Peyer's patch (tissue), 4 donors: ENCODE measurements around the gene UBXN7. TPM values are rescaled to one million over a fixed set of nuclear protein-coding genes. Genes with fewer than 3 reads are reported as not detected.
"Not testable (repeated sequence)": the region's sequence is repeated elsewhere in the genome, so short reads cannot be mapped to it uniquely, and the experiment has no call there.

Experiments
- DNase-seq, 3 donors: peaks; one replicate each; pipeline ENCODE4 v3.0.0-alpha.2; 2017 to 2019
- H3K27ac ChIP-seq, 4 donors: fragments of 200-600 bp; sonication (generic); one replicate each; pipeline ENCODE4 v1.5.1; 2016 to 2019
- H3K27me3 ChIP-seq, 2 donors: fragments of 200-600 bp; sonication (generic); one replicate each; pipeline ENCODE4 v1.5.1; 2019
- H3K36me3 ChIP-seq, 3 donors: fragments of 200-600 bp; sonication (generic); one replicate each; pipeline ENCODE4 v1.5.1; 2016 to 2019
- H3K4me1 ChIP-seq, 4 donors: fragments of 200-600 bp; sonication (generic); one replicate each; pipeline ENCODE4 v1.5.1; 2016 to 2019
- H3K4me3 ChIP-seq, 4 donors: fragments of 200-600 bp; sonication (generic); 1 replicate in 3 of 4; 2 replicates in 1 of 4; pipeline ENCODE4 v1.5.1; 2016 to 2019; ENCODE audit warnings: mild to moderate bottlenecking in 1 of 4
- H3K9me3 ChIP-seq, 4 donors: fragments of 200-600 bp; sonication (generic); one replicate each; pipeline ENCODE4 v1.5.1; 2016 to 2019; ENCODE audit warnings: mild to moderate bottlenecking in 1 of 4
- POLR2A ChIP-seq, 2 donors: fragments of 450-650 bp; IDR thresholded peaks; one replicate each; pipeline ENCODE4 v1.5.1; 2017; ENCODE audit warnings: antibody characterized with exemption in 2 of 2, mild to moderate bottlenecking in 2 of 2, moderate library complexity in 2 of 2
- total RNA-seq, 4 donors: library from RNA; depleted of rRNA; stranded (reverse); fragments of >200 nt; gene quantifications; one replicate each; pipeline ENCODE4 v1.1.0, GENCODE V29; 2016
- TF ChIP-seq, protein P1 (sequence below), 6 experiments: fragments of 450-650 bp in 4 of 6; fragments of 200-600 bp in 2 of 6; sonication (generic) in 1 of 6; IDR thresholded peaks; one replicate each; pipeline ENCODE4 v1.5.1; 2017 to 2019; ENCODE audit warnings: antibody characterized with exemption in 6 of 6, mild to moderate bottlenecking in 3 of 6, moderate library complexity in 1 of 6

The UBXN7 gene
- total RNA-seq, 4 donors from 2014 or later: 12.3 to 64.4 (median 22.7) TPM

DNA sequence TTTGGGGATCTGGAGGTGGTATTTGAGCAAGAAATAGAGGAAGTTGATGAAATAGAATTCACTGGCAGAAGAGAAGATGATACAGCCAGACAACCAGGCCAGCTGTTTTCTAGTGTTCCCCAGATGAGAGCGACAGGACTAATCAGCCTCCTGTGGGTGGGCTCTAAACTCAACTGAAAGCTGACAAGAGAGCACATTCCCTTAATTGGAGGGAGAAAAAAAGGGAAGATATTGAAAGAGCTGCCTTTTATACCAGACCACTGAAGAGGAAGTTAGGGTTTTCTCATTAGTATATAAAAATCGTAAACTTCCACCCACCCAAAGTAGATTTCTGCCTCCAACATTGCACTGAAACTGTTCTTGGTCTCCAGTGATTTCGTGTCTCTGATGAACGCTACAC, 87.6 kb downstream of the UBXN7 start:
- DNase-seq: no peak
- TF ChIP-seq POLR2A (IDR thresholded peaks at IDR 0.05): no peak
- TF ChIP-seq, protein P1, sequence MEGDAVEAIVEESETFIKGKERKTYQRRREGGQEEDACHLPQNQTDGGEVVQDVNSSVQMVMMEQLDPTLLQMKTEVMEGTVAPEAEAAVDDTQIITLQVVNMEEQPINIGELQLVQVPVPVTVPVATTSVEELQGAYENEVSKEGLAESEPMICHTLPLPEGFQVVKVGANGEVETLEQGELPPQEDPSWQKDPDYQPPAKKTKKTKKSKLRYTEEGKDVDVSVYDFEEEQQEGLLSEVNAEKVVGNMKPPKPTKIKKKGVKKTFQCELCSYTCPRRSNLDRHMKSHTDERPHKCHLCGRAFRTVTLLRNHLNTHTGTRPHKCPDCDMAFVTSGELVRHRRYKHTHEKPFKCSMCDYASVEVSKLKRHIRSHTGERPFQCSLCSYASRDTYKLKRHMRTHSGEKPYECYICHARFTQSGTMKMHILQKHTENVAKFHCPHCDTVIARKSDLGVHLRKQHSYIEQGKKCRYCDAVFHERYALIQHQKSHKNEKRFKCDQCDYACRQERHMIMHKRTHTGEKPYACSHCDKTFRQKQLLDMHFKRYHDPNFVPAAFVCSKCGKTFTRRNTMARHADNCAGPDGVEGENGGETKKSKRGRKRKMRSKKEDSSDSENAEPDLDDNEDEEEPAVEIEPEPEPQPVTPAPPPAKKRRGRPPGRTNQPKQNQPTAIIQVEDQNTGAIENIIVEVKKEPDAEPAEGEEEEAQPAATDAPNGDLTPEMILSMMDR (IDR thresholded peaks at IDR 0.05): no peak
- Histone ChIP-seq H3K4me1 (no peaks in the 10 kb centered on the region), H3K27me3 (no peaks in the 10 kb centered on the region), H3K36me3 (peaks cover 0 to 8% (median 0%) of the 10 kb centered on the region in 3 donors), H3K27ac (no peak overlapping the region), H3K9me3 (no peaks in the 10 kb centered on the region), H3K4me3 (no peak overlapping the region)

DNA sequence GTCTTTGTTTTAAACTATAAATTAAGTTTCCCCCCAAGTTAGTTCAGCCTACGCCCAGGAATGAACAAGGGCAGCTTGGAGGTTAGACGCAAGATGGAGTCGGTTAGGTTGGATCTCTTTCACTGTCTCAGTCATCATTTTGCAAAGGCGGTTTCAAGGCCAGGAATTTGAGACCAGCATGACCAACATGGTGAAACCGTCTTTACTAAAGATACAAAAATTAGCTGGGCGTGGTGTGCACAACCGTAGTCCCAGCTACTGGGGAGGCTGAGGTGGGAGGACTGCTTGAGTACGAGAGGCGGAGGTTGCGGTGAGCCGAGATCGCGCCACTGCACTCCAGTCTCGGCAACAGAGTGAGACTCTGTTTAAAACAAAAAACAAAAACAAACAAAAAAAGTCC, 88.3 kb downstream of the UBXN7 start:
- H3K9me3 ChIP-seq, H3K27ac ChIP-seq, H3K27me3 ChIP-seq, H3K36me3 ChIP-seq, DNase-seq, H3K4me3 ChIP-seq, H3K4me1 ChIP-seq: not testable (repeated sequence)

DNA sequence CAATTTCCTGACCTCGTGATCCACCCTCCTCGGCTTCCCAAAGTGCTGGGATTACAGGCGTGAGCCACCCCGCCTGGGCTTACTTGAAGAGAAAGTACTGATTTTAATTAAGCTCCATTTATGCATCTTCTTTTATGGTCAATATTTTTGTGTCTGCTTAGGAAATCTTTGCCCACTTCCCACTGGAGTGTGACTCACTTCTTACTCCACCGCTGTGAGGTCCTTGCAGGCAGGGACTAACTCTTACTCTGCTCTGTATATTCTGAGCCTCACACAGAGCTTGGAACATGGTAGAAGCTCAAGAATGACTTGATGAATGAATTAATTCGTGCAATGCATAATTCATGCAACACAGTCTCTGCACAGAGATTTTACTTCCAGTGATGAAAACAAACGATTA, 91.1 kb downstream of the UBXN7 start:
- Histone ChIP-seq H3K4me1 (no peaks in the 10 kb centered on the region), H3K36me3 (no peaks in the 10 kb centered on the region), H3K4me3 (no peak overlapping the region), H3K27ac (no peak overlapping the region), H3K27me3 (no peaks in the 10 kb centered on the region), H3K9me3 (no peaks in the 10 kb centered on the region)
- DNase-seq: no peak
- TF ChIP-seq POLR2A (IDR thresholded peaks at IDR 0.05): no peak
- TF ChIP-seq, protein P1 (IDR thresholded peaks at IDR 0.05): no peak

DNA sequence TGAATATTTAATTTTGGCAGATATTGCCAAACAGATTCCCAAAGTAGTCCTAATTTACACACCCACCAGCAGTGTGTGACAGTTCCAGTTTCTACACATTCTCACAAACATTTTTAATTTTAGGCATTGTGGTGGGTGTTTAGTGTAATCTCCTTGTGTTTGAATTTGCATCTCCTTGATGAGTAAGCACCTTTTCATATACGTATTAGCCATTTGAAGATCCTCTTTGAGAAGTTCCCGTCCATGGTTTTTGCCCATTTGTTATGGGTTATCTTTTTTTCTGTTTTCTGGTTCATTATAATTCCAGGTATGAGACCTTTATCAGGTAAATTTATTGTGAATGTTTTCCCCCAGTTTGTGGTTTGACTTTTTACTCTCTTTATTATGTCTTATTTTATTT, 91.8 kb downstream of the UBXN7 start:
- Histone ChIP-seq H3K4me1 (no peaks in the 10 kb centered on the region), H3K36me3 (no peaks in the 10 kb centered on the region), H3K9me3 (no peaks in the 10 kb centered on the region), H3K27me3 (no peaks in the 10 kb centered on the region), H3K4me3 (no peak overlapping the region), H3K27ac (no peak overlapping the region)
- TF ChIP-seq POLR2A (IDR thresholded peaks at IDR 0.05): no peak
- TF ChIP-seq, protein P1 (IDR thresholded peaks at IDR 0.05): no peak
- no peak for DNase-seq

DNA sequence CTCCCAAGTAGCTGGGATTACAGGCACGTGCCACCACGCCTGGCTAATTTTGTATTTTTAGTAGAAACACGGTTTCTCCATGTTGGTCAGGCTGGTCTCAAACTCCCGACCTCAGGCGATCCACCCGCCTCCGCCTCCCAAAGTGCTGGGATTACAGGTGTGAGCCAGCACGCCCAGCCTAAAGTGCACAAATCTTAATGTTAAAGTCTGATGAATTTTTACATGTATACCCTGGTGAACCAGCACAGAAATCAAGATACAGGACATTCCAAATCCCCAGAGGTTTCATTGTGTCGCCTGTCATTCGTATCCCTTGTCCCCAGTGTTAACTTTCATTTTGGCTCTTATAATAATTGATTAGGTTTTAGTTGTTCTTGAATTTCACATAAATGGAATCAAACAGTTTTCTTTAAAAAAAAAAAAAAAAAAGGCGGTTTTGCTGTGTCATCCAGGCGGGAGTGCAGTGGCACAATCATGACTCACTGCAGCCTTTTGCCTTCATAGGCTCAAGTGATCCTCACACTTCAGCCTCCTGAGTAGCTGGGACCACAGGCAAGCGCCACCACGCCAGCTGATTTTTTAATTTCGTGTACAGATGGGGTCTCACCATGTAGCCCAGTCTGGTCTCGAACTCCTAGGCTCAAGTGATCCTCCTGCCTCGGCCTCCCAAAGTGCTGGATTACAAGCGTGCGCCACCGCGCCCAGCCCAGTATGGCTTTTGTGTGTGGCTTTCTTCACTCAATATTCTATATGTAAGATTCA, 92.6 kb downstream of the UBXN7 start:
- DNase-seq: no peak
- H3K27me3 ChIP-seq: no peaks in the 10 kb centered on the region
- no peaks in the 10 kb centered on the region for H3K4me1 ChIP-seq
- no peaks in the 10 kb centered on the region for H3K9me3 ChIP-seq
- no peak overlapping the region for H3K27ac ChIP-seq
- no peak overlapping the region for H3K4me3 ChIP-seq
- no peak for TF ChIP-seq POLR2A (IDR thresholded peaks at IDR 0.05)
- TF ChIP-seq, protein P1 (IDR thresholded peaks at IDR 0.05): no peak
- H3K36me3 ChIP-seq: no peaks in the 10 kb centered on the region

DNA sequence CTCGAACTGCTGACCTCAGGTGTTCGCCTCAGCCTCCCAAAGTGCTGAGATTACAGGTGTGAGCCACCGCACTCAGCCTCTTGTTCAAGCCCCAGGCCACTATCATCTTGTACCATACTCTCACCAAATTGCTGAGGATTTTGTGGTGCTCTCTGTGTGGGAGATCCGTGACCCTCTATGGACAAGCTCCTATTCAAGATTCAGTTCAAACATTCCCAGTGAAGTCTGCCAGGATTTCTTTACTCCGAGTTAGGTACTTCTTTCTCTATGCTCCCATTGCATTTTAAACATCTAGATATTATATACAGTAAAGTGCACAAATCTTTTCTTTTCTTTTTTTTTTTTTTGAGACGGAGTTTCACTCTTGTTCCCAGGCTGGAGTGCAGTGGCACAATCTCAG, 93.2 kb downstream of the UBXN7 start:
- H3K9me3 ChIP-seq: no peaks in the 10 kb centered on the region
- no peak overlapping the region for H3K27ac ChIP-seq
- H3K27me3 ChIP-seq: no peaks in the 10 kb centered on the region
- no peaks in the 10 kb centered on the region for H3K36me3 ChIP-seq
- DNase-seq: no peak
- H3K4me3 ChIP-seq: no peak overlapping the region
- no peak for TF ChIP-seq POLR2A (IDR thresholded peaks at IDR 0.05)
- TF ChIP-seq, protein P1 (IDR thresholded peaks at IDR 0.05): no peak
- H3K4me1 ChIP-seq: no peaks in the 10 kb centered on the region
